HepG2 (cell line): ENCODE data around the gene ABCG8. TPM values are rescaled to one million over a fixed set of nuclear protein-coding genes. Genes with fewer than 3 reads are reported as not detected.

ENCODE experiments used
- ATAC-seq: fragments of 200-7000 bp; cut with Tn5 transposase; 3 replicates; pipeline ENCODE4 v1.9.1; 2020; ENCODE audit warnings: mild to moderate bottlenecking, moderate library complexity
- BruUV-seq: library from RNA; stranded (reverse); fragments of 400-500 nt; replicated peaks from 2 replicates; lab custom pipeline; 2021; lab: Mats Ljungman, UMichigan
- CTCF ChIA-PET: fragments of 300-600 bp; formaldehyde crosslinking; extraction: SDS; loops from one replicate; lab custom pipeline; 2021; ENCODE audit warnings: low total read pairs, inconsistent platforms, low intra/inter-chr PET ratio; lab: Yijun Ruan, JAX
- POLR2A ChIA-PET: fragments of 350-600 bp; sonication (Branson Sonifier 250); formaldehyde crosslinking; loops from one replicate; lab custom pipeline; 2020; ENCODE audit warnings: antibody characterized with exemption, inconsistent platforms; lab: Yijun Ruan, JAX
- DNase-seq: peaks from one replicate; pipeline ENCODE4 v3.0.0-alpha.2; 2015; ENCODE audit warnings: low spot score
- FAIRE-seq: peaks from 3 replicates; lab custom pipeline; 2011; peaks lifted over from hg19 to GRCh38; lab: Jason Lieb, UNC
- H2AFZ ChIP-seq: one replicate; pipeline ENCODE4 v1.6.1; 2011; ENCODE audit warnings: low read length, inconsistent platforms
- H3K27ac ChIP-seq: fragments of 300-600 bp; 3 replicates; pipeline ENCODE4 v1.8.0; 2011; ENCODE audit warnings: mixed run types, mild to moderate bottlenecking, mixed read lengths, low read length, inconsistent platforms; ENCODE audit not compliant: insufficient read depth; ENCODE audit errors: extremely low read length
- H3K27me3 ChIP-seq, 2 experiments: fragments of 200-600 bp in 1 of 2; 2 replicates in 1 of 2; 3 replicates in 1 of 2; pipeline versions ENCODE4 v1.6.0 to v1.8.0; 2011; ENCODE audit warnings: low read length in 2 of 2, mild to moderate bottlenecking in 2 of 2, moderate library complexity in 2 of 2, inconsistent platforms in 1 of 2; ENCODE audit not compliant: insufficient read depth in 2 of 2, control insufficient read depth in 1 of 2
- H3K36me3 ChIP-seq, 2 experiments: fragments of 200-600 bp in 1 of 2; replicated peaks in 1 of 2; 2 replicates in 1 of 2; 3 replicates in 1 of 2; pipeline versions ENCODE4 v1.5.1 to v1.8.0; 2011; ENCODE audit warnings: low read length in 2 of 2, inconsistent platforms in 1 of 2; ENCODE audit not compliant: insufficient read depth in 2 of 2, control insufficient read depth in 1 of 2
- H3K4me1 ChIP-seq: 2 replicates; pipeline ENCODE4 v1.5.1; 2012; ENCODE audit warnings: low read length, inconsistent platforms; ENCODE audit not compliant: insufficient read depth
- H3K4me2 ChIP-seq: 2 replicates; pipeline ENCODE4 v1.6.0; 2011; ENCODE audit warnings: low read depth, low read length, inconsistent platforms
- H3K4me3 ChIP-seq, 3 experiments: fragments of 200-600 bp in 1 of 3; sonication (generic), shearing (Covaris generic) in 1 of 3; replicated peaks in 1 of 3; 2 replicates each; pipeline ENCODE4 v1.5.1; 2011 to 2016; ENCODE audit warnings: low read length in 3 of 3, inconsistent platforms in 2 of 3, low read depth in 2 of 3, mild to moderate bottlenecking in 2 of 3, control low read depth in 1 of 3, mixed read lengths in 1 of 3; ENCODE audit not compliant: insufficient read depth in 1 of 3
- H3K79me2 ChIP-seq: one replicate; pipeline ENCODE4 v1.6.1; 2011; ENCODE audit warnings: low read length, inconsistent platforms; ENCODE audit not compliant: insufficient read depth
- H3K9ac ChIP-seq: 2 replicates; pipeline ENCODE4 v1.6.0; 2011; ENCODE audit warnings: mild to moderate bottlenecking, low read depth, low read length, inconsistent platforms; ENCODE audit not compliant: insufficient read depth
- H3K9me3 ChIP-seq: 2 replicates; pipeline ENCODE4 v1.5.1; 2012; ENCODE audit warnings: mild to moderate bottlenecking, low read length
- H4K20me1 ChIP-seq: 2 replicates; pipeline ENCODE4 v1.6.0; 2011; ENCODE audit warnings: inconsistent platforms, mild to moderate bottlenecking, low read length, moderate library complexity; ENCODE audit not compliant: insufficient read depth
- ADNP ChIP-seq: sonication (generic); formaldehyde crosslinking; IDR thresholded peaks from 2 replicates; pipeline ENCODE4 v1.4.0; 2020; ENCODE audit warnings: missing genetic modification reagents
- FOXK1 ChIP-seq: sonication (generic); formaldehyde crosslinking; IDR thresholded peaks from 2 replicates; pipeline ENCODE4 v1.4.0; 2020; ENCODE audit warnings: low read depth, missing genetic modification reagents, borderline replicate concordance
- NONO ChIP-seq, 2 experiments: fragments of 450-650 bp in 1 of 2; sonication (generic) in 1 of 2; formaldehyde crosslinking in 1 of 2; IDR thresholded peaks in 1 of 2; conservative IDR thresholded peaks in 1 of 2; 2 replicates each; pipeline versions ENCODE4 v1.6.1 to v1.8.0; 2017 to 2022; ENCODE audit warnings: mild to moderate bottlenecking in 1 of 2, missing genetic modification reagents in 1 of 2, moderate library complexity in 1 of 2
- PTBP1 ChIP-seq: fragments of 200-400 bp; formaldehyde crosslinking; IDR thresholded peaks from 2 replicates; pipeline ENCODE4 v1.6.1; 2018; ENCODE audit warnings: low read length, low read depth; ENCODE audit not compliant: poor library complexity, severe bottlenecking
- SMAD9 ChIP-seq: sonication (generic); formaldehyde crosslinking; IDR thresholded peaks from 2 replicates; pipeline ENCODE4 v1.5.1; 2020; ENCODE audit warnings: mild to moderate bottlenecking, missing genetic modification reagents
- SRSF9 ChIP-seq: fragments of 200-400 bp; formaldehyde crosslinking; IDR thresholded peaks from 2 replicates; pipeline ENCODE4 v1.6.1; 2018; ENCODE audit warnings: borderline replicate concordance, mild to moderate bottlenecking, low read depth, low read length; ENCODE audit not compliant: insufficient read depth, poor library complexity, severe bottlenecking
- U2AF2 ChIP-seq: fragments of 200-400 bp; formaldehyde crosslinking; IDR thresholded peaks from 2 replicates; pipeline ENCODE4 v1.6.1; 2017; ENCODE audit warnings: low read depth, mild to moderate bottlenecking, low read length
- ZBTB40 ChIP-seq, 2 experiments: fragments of 450-650 bp in 1 of 2; sonication (generic) in 1 of 2; formaldehyde crosslinking in 1 of 2; IDR thresholded peaks; 2 replicates each; pipeline versions ENCODE4 v1.6.1 to v1.8.0; 2016 to 2022; ENCODE audit warnings: antibody characterized with exemption in 1 of 2, mild to moderate bottlenecking in 1 of 2, missing genetic modification reagents in 1 of 2
- ZFP37 ChIP-seq: sonication (generic); formaldehyde crosslinking; IDR thresholded peaks from 2 replicates; pipeline ENCODE4 v1.4.0; 2020; ENCODE audit warnings: missing genetic modification reagents, borderline replicate concordance
- ZNF557 ChIP-seq: sonication (generic); formaldehyde crosslinking; IDR thresholded peaks from 2 replicates; pipeline ENCODE4 v1.4.0; 2020; ENCODE audit warnings: missing genetic modification reagents
- WGBS: methylation state at CpG from one replicate; pipeline ENCODE4 v1.1.6; 2017; ENCODE audit warnings: low lambda C conversion rate; 5-methylcytosine and 5-hydroxymethylcytosine counted together
- in situ Hi-C: cut with HindIII; loops from 2 replicates; pipeline ENCODE4 v1.10.0; 2017; ENCODE audit warnings: low pct_unique_long_range_greater_than_20kb; ENCODE audit not compliant: extremely low pct_ligation_motif_present
- intact Hi-C: fragments of 100-400 bp; cut with micrococcal nuclease; formaldehyde crosslinking; loops from one replicate; pipeline ENCODE4 v1.10.0; 2022; ENCODE audit not compliant: unreplicated experiment
- polyA plus RNA-seq, 8 experiments: library from polyadenylated mRNA; depleted of rRNA in 3 of 8; stranded (reverse) in 7 of 8; unstranded in 1 of 8; fragments of >200 nt; fragmentation: Illumina TruSeq in 4 of 8; extraction: Trizol in 4 of 8; gene quantifications; 2 replicates each; pipeline versions ENCODE4 v1.2.1 to v1.2.3, GENCODE V29; 2011 to 2016; ENCODE audit warnings: low read depth in 4 of 8, missing spikeins in 1 of 8, mixed read lengths in 1 of 8; ENCODE audit not compliant: insufficient read depth in 1 of 8
- total RNA-seq, 5 experiments: library from RNA; depleted of rRNA; stranded (reverse); fragments of >200 nt; fragmentation: Illumina TruSeq; extraction: Trizol; gene quantifications; 2 replicates each; pipeline ENCODE4 v1.2.3, GENCODE V29; 2016; ENCODE audit warnings: low read depth in 1 of 5
- TF ChIP-seq, protein P1 (sequence below): sonication (generic); formaldehyde crosslinking; IDR thresholded peaks from 2 replicates; pipeline ENCODE4 v1.4.0; 2020; ENCODE audit warnings: missing genetic modification reagents, borderline replicate concordance
- TF ChIP-seq, protein P2 (sequence below): IDR thresholded peaks from 2 replicates; pipeline ENCODE4 v1.6.1; 2012; ENCODE audit warnings: low read depth, low read length, improper control_type of control experiment

ABCG8 gene
- total and polyA plus RNA-seq, 2 of the 13 experiments (the other 11 are each of a cell fraction or from before 2014, with no cell fraction given) = 8.1 to 8.8 TPM

DNA sequence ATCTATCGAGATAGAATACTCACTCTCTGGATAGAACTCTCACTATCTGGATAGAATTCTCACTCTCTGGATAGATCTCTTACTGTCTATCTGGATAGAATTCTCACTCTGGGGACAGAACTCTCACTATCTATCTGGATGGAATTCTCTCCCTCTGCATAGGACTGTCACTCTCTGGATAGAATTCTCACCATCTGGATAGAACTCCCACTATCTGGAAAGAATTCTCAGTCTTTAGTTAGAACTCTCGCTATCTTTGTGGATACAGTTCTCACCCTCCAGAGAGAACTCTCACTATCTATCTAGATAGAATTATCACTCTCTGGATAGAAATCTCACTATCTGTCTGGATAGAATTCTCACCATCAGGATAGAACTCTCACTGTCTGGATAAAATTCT, 16.5 kb downstream of the ABCG8 start:
- Histone ChIP-seq H3K4me1 (no peaks in the 10 kb centered on the region), H3K9ac (no peak overlapping the region), H3K4me3 (no peak overlapping the region), H2AFZ (no peak overlapping the region), H4K20me1 (no peaks in the 10 kb centered on the region), H3K79me2 (no peaks in the 10 kb centered on the region), H3K27ac (no peak overlapping the region), H3K4me2 (no peak overlapping the region), H3K36me3 (peaks cover 8 to 9% of the 10 kb centered on the region in 2 experiments; a peak in 4 of 5 replicates), H3K27me3 (no peaks in the 10 kb centered on the region), H3K9me3 (no peaks in the 10 kb centered on the region)
- FAIRE-seq (no peak), ATAC-seq (no peak), DNase-seq (no peak)
- in situ Hi-C loops (no loop called here), intact Hi-C loops (no loop called here)
- POLR2A ChIA-PET = no interaction called here
- WGBS = 97% methylated on average over 2 of the region's 2 CpGs
- BruUV-seq = no TSS peak
- CTCF ChIA-PET = no interaction called here
- TF ChIP-seq, protein P1, sequence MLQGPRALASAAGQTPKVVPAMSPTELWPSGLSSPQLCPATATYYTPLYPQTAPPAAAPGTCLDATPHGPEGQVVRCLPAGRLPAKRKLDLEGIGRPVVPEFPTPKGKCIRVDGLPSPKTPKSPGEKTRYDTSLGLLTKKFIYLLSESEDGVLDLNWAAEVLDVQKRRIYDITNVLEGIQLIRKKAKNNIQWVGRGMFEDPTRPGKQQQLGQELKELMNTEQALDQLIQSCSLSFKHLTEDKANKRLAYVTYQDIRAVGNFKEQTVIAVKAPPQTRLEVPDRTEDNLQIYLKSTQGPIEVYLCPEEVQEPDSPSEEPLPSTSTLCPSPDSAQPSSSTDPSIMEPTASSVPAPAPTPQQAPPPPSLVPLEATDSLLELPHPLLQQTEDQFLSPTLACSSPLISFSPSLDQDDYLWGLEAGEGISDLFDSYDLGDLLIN = no peak
- TF ChIP-seq SRSF9 (no peak), SMAD9 (CRISPR knock-in tag) (no peak), FOXK1 (no peak), ZNF557 (CRISPR knock-in tag) (no peak), NONO (IDR thresholded peaks at IDR 0.05) (no peak), NONO (CRISPR knock-in tag; conservative IDR thresholded peaks at IDR 0.05) (no peak), ZFP37 (CRISPR knock-in tag) (no peak), ADNP (no peak), ZBTB40 (IDR thresholded peaks at IDR 0.05) (no peak), ZBTB40 (CRISPR knock-in tag; IDR thresholded peaks at IDR 0.05) (no peak), U2AF2 (no peak), PTBP1 (no peak)
- TF ChIP-seq, protein P2, sequence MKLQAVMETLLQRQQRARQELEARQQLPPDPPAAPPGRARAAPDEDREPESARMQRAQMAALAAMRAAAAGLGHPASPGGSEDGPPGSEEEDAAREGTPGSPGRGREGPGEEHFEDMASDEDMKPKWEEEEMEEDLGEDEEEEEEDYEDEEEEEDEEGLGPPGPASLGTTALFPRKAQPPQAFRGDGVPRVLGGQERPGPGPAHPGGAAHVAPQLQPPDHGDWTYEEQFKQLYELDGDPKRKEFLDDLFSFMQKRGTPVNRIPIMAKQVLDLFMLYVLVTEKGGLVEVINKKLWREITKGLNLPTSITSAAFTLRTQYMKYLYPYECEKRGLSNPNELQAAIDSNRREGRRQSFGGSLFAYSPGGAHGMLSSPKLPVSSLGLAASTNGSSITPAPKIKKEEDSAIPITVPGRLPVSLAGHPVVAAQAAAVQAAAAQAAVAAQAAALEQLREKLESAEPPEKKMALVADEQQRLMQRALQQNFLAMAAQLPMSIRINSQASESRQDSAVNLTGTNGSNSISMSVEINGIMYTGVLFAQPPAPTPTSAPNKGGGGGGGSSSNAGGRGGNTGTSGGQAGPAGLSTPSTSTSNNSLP = no peak
